GM18498 (cell line): ENCODE data around the gene GIT1.

Experiments
- ATAC-seq: cut with Tn5 transposase; IDR thresholded peaks from one replicate; pipeline ENCODE4 v1.9.1; 2021; ENCODE audit warnings: mild to moderate bottlenecking, moderate library complexity; ENCODE audit not compliant: unreplicated experiment

GIT1 gene

GRCh38 chr17:29616300-29617048 lies 27.0 kb upstream of the GIT1 start:
- ATAC-seq = no peak

GRCh38 chr17:29615492-29616299 lies 26.2 kb upstream of the GIT1 start:
- peak; percentile 65 for ATAC-seq

- ATAC-seq = no peak
Observed at GRCh38 chr17:29615048-29615385, 25.6 kb upstream of the GIT1 start.

- no peak for ATAC-seq
Observed at GRCh38 chr17:29614349-29615047, 25.1 kb upstream of the GIT1 start.

GRCh38 chr17:29613856-29614255 lies 24.4 kb upstream of the GIT1 start:
- no peak for ATAC-seq

GRCh38 chr17:29613352-29613837 lies 23.9 kb upstream of the GIT1 start:
- ATAC-seq = peak; percentile 40

GRCh38 chr17:29612404-29613280 lies 23.2 kb upstream of the GIT1 start:
- ATAC-seq = no peak

- no peak for ATAC-seq
Observed at GRCh38 chr17:29612094-29612403, 22.6 kb upstream of the GIT1 start.

- ATAC-seq = no peak
Observed at GRCh38 chr17:29611351-29612093, 22.1 kb upstream of the GIT1 start.

- no peak for ATAC-seq
Observed at GRCh38 chr17:29610395-29610794, 20.9 kb upstream of the GIT1 start.

GRCh38 chr17:29608986-29609385 lies 19.5 kb upstream of the GIT1 start:
- ATAC-seq = no peak

GRCh38 chr17:29607557-29608195 lies 18.2 kb upstream of the GIT1 start:
- ATAC-seq = no peak

GRCh38 chr17:29603109-29603674 lies 13.7 kb upstream of the GIT1 start:
- ATAC-seq = no peak

GRCh38 chr17:29597361-29598172 lies 8.1 kb upstream of the GIT1 start:
- ATAC-seq = no peak

- no peak for ATAC-seq
Observed at GRCh38 chr17:29596811-29597210, 7.4 kb upstream of the GIT1 start.

GRCh38 chr17:29595943-29596774 lies 6.7 kb upstream of the GIT1 start:
- no peak for ATAC-seq

GRCh38 chr17:29595107-29595942 lies 5.9 kb upstream of the GIT1 start:
- ATAC-seq = no peak
